Measurements from ENCODE around the gene MAML1. TPM values are rescaled to one million over a fixed set of nuclear protein-coding genes. Genes with fewer than 3 reads are reported as not detected.

MAML1 gene
- total RNA-seq, 1 experiment from 2014 or later: 14.2 TPM

GRCh38 chr5:179766726-179767455 is 34.3 kb downstream of the MAML1 start:
- no peaks in the 10 kb centered on the region for H3K27me3 ChIP-seq (ENCODE audit: low read length)
- peaks cover 26% of the 10 kb centered on the region; the same call in 1 of the 2 replicates for H3K36me3 ChIP-seq (ENCODE audit: insufficient read depth, low read length)
- H3K9ac ChIP-seq (ENCODE audit: low read length): no peak overlapping the region

GRCh38 chr5:179767496-179768100 is 35.0 kb downstream of the MAML1 start:
- peaks cover 10% of the 10 kb centered on the region for H3K4me1 ChIP-seq (ENCODE audit: low read length)
- H3K9ac ChIP-seq (ENCODE audit: low read length): no peak overlapping the region
- peaks cover 22% of the 10 kb centered on the region for H4K20me1 ChIP-seq (ENCODE audit: insufficient read depth, low read depth, low read length)
- H3K9me2 ChIP-seq (replicated peaks; ENCODE audit: insufficient read depth, low read length): no peaks in the 10 kb centered on the region
- no peak overlapping the region for H3K4me2 ChIP-seq (ENCODE audit: low read depth, low read length, poor library complexity, severe bottlenecking)
- H3K4me3 ChIP-seq (ENCODE audit: low read length): no peak overlapping the region
- DNase-seq: no peak
- H3K79me2 ChIP-seq (ENCODE audit: low read length): peaks cover 57% of the 10 kb centered on the region
- H3K9me3 ChIP-seq (ENCODE audit: low read length): no peaks in the 10 kb centered on the region
- peaks cover 29% of the 10 kb centered on the region; the same call in 1 of the 2 replicates for H3K36me3 ChIP-seq (ENCODE audit: insufficient read depth, low read length)
- no peak overlapping the region for H2AFZ ChIP-seq (ENCODE audit: low read length)
- H3K27me3 ChIP-seq (ENCODE audit: low read length): no peaks in the 10 kb centered on the region
- no peak overlapping the region for H3K27ac ChIP-seq (ENCODE audit: low read length)

More at GRCh38 chr5:179766726-179767455, 34.3 kb downstream of the MAML1 start:
- Histone ChIP-seq H3K9me2 (replicated peaks; ENCODE audit: insufficient read depth, low read length) (no peaks in the 10 kb centered on the region), H4K20me1 (ENCODE audit: insufficient read depth, low read depth, low read length) (peaks cover 22% of the 10 kb centered on the region), H3K4me1 (ENCODE audit: low read length) (peaks cover 17% of the 10 kb centered on the region), H3K4me2 (ENCODE audit: low read depth, low read length, poor library complexity, severe bottlenecking) (no peak overlapping the region), H3K79me2 (ENCODE audit: low read length) (peaks cover 64% of the 10 kb centered on the region), H2AFZ (ENCODE audit: low read length) (no peak overlapping the region), H3K27ac (ENCODE audit: low read length) (no peak overlapping the region), H3K9me3 (ENCODE audit: low read length) (no peaks in the 10 kb centered on the region), H3K4me3 (ENCODE audit: low read length) (no peak overlapping the region)
- no peak for DNase-seq

GRCh38 chr5:179768326-179769085 is 35.9 kb downstream of the MAML1 start:
- peaks cover 48% of the 10 kb centered on the region for H3K79me2 ChIP-seq (ENCODE audit: low read length)

GRCh38 chr5:179769271-179769670 is 36.6 kb downstream of the MAML1 start:
- Histone ChIP-seq H3K9me3 (ENCODE audit: low read length) (no peaks in the 10 kb centered on the region), H3K4me1 (ENCODE audit: low read length) (no peaks in the 10 kb centered on the region), H3K27me3 (ENCODE audit: low read length) (no peaks in the 10 kb centered on the region), H3K36me3 (ENCODE audit: insufficient read depth, low read length) (peaks cover 29% of the 10 kb centered on the region; the same call in 1 of the 2 replicates), H3K79me2 (ENCODE audit: low read length) (peaks cover 40% of the 10 kb centered on the region), H3K27ac (ENCODE audit: low read length) (no peak overlapping the region), H4K20me1 (ENCODE audit: insufficient read depth, low read depth, low read length) (peaks cover 12% of the 10 kb centered on the region; the same call in 1 of the 2 replicates), H3K9ac (ENCODE audit: low read length) (no peak overlapping the region), H3K4me2 (ENCODE audit: low read depth, low read length, poor library complexity, severe bottlenecking) (no peak overlapping the region), H3K9me2 (replicated peaks; ENCODE audit: insufficient read depth, low read length) (no peaks in the 10 kb centered on the region), H2AFZ (ENCODE audit: low read length) (no peak overlapping the region), H3K4me3 (ENCODE audit: low read length) (no peak overlapping the region)
- no peak for DNase-seq

More at GRCh38 chr5:179768326-179769085, 35.9 kb downstream of the MAML1 start:
- Histone ChIP-seq H3K9ac (ENCODE audit: low read length) (no peak overlapping the region), H3K9me2 (replicated peaks; ENCODE audit: insufficient read depth, low read length) (no peaks in the 10 kb centered on the region), H3K4me2 (ENCODE audit: low read depth, low read length, poor library complexity, severe bottlenecking) (no peak overlapping the region), H3K4me1 (ENCODE audit: low read length) (peaks cover under 1% of the 10 kb centered on the region), H3K9me3 (ENCODE audit: low read length) (no peaks in the 10 kb centered on the region), H4K20me1 (ENCODE audit: insufficient read depth, low read depth, low read length) (peaks cover 19% of the 10 kb centered on the region), H3K4me3 (ENCODE audit: low read length) (no peak overlapping the region), H2AFZ (ENCODE audit: low read length) (no peak overlapping the region), H3K36me3 (ENCODE audit: insufficient read depth, low read length) (peaks cover 29% of the 10 kb centered on the region; the same call in 1 of the 2 replicates), H3K27me3 (ENCODE audit: low read length) (no peaks in the 10 kb centered on the region), H3K27ac (ENCODE audit: low read length) (no peak overlapping the region)
- DNase-seq: no peak

DNA sequence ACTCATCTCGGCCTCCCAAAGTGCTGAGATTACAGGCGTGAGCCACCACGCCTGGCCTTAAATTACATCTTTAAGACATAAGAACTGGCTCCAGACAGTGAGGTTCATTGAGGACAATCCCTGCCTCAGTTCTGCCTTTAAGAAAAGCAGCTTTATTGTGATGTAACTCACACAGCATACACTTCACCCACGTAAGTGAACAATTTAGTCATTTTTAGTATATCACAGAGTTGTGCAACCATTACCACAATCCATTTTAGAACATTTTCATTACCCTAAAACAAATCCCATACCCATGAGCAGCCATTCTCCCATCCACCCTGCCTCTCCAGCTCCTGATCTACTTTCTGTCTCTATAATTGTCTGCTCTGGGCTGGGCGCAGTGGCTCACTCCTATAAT is 37.2 kb downstream of the MAML1 start:
- Histone ChIP-seq H3K9me3 (ENCODE audit: low read length) (no peaks in the 10 kb centered on the region), H3K27ac (ENCODE audit: low read length) (no peak overlapping the region), H3K9me2 (replicated peaks; ENCODE audit: insufficient read depth, low read length) (no peaks in the 10 kb centered on the region), H4K20me1 (ENCODE audit: insufficient read depth, low read depth, low read length) (peaks cover 12% of the 10 kb centered on the region; the same call in 1 of the 2 replicates), H3K4me1 (ENCODE audit: low read length) (no peaks in the 10 kb centered on the region), H3K4me3 (ENCODE audit: low read length) (no peak overlapping the region), H2AFZ (ENCODE audit: low read length) (no peak overlapping the region), H3K27me3 (ENCODE audit: low read length) (no peaks in the 10 kb centered on the region), H3K36me3 (ENCODE audit: insufficient read depth, low read length) (peaks cover 29% of the 10 kb centered on the region; the same call in 1 of the 2 replicates), H3K79me2 (ENCODE audit: low read length) (peaks cover 39% of the 10 kb centered on the region), H3K4me2 (ENCODE audit: low read depth, low read length, poor library complexity, severe bottlenecking) (no peak overlapping the region), H3K9ac (ENCODE audit: low read length) (no peak overlapping the region)
- no peak for DNase-seq

GRCh38 chr5:179771311-179771895 is 38.8 kb downstream of the MAML1 start:
- Histone ChIP-seq H3K27ac (ENCODE audit: low read length) (no peak overlapping the region), H3K4me3 (ENCODE audit: low read length) (no peak overlapping the region), H3K79me2 (ENCODE audit: low read length) (peaks cover 24% of the 10 kb centered on the region), H3K9me3 (ENCODE audit: low read length) (no peaks in the 10 kb centered on the region), H2AFZ (ENCODE audit: low read length) (no peak overlapping the region), H3K4me2 (ENCODE audit: low read depth, low read length, poor library complexity, severe bottlenecking) (no peak overlapping the region), H3K9ac (ENCODE audit: low read length) (no peak overlapping the region), H4K20me1 (ENCODE audit: insufficient read depth, low read depth, low read length) (0 out of 2 replicates have a peak, but pooled peaks cover 10% of the 10 kb centered on the region), H3K9me2 (replicated peaks; ENCODE audit: insufficient read depth, low read length) (no peaks in the 10 kb centered on the region), H3K4me1 (ENCODE audit: low read length) (no peaks in the 10 kb centered on the region), H3K36me3 (ENCODE audit: insufficient read depth, low read length) (peaks cover 24% of the 10 kb centered on the region; the same call in 1 of the 2 replicates), H3K27me3 (ENCODE audit: low read length) (no peaks in the 10 kb centered on the region)
- no peak for DNase-seq

GRCh38 chr5:179772351-179772750 is 39.7 kb downstream of the MAML1 start:
- H3K9ac ChIP-seq (ENCODE audit: low read length): no peak overlapping the region
- H3K4me3 ChIP-seq (ENCODE audit: low read length): no peak overlapping the region
- no peaks in the 10 kb centered on the region for H3K4me1 ChIP-seq (ENCODE audit: low read length)
- peaks cover 15% of the 10 kb centered on the region for H3K79me2 ChIP-seq (ENCODE audit: low read length)
- DNase-seq: no peak
- no peak overlapping the region for H3K27ac ChIP-seq (ENCODE audit: low read length)
- H3K36me3 ChIP-seq (ENCODE audit: insufficient read depth, low read length): peaks cover 22% of the 10 kb centered on the region; the same call in 1 of the 2 replicates
- no peaks in the 10 kb centered on the region for H3K27me3 ChIP-seq (ENCODE audit: low read length)
- no peak overlapping the region for H2AFZ ChIP-seq (ENCODE audit: low read length)
- no peaks in the 10 kb centered on the region for H3K9me2 ChIP-seq (replicated peaks; ENCODE audit: insufficient read depth, low read length)
- no peak overlapping the region for H3K4me2 ChIP-seq (ENCODE audit: low read depth, low read length, poor library complexity, severe bottlenecking)
- 0 out of 2 replicates have a peak, but pooled peaks cover 7% of the 10 kb centered on the region for H4K20me1 ChIP-seq (ENCODE audit: insufficient read depth, low read depth, low read length)
- H3K9me3 ChIP-seq (ENCODE audit: low read length): no peaks in the 10 kb centered on the region
